WERI-Rb-1 (cell line): ENCODE results near the gene GUCY1B1.

Experiments used
- DNase-seq: peaks from one replicate; pipeline ENCODE4 v3.0.0-alpha.2; 2020
- H3K27ac ChIP-seq: fragments of 250-450 bp; sonication (Bioruptor Pico); 2 replicates; pipeline ENCODE4 v1.5.1; 2020; ENCODE audit warnings: mild to moderate bottlenecking, moderate library complexity
- H3K27me3 ChIP-seq: fragments of 250-450 bp; sonication (Bioruptor Pico); 2 replicates; pipeline ENCODE4 v1.5.1; 2021; ENCODE audit warnings: mild to moderate bottlenecking, low read depth, moderate library complexity; ENCODE audit not compliant: insufficient read depth, severe bottlenecking
- H3K36me3 ChIP-seq: fragments of 250-450 bp; sonication (Bioruptor Pico); 2 replicates; pipeline ENCODE4 v1.5.1; 2020; ENCODE audit warnings: mild to moderate bottlenecking, moderate library complexity
- H3K4me3 ChIP-seq: 2 replicates; pipeline ENCODE4 v1.5.1; 2011; ENCODE audit warnings: low read depth, mild to moderate bottlenecking, control low read depth, low read length
- H3K9me3 ChIP-seq: fragments of 250-450 bp; sonication (Bioruptor Pico); 2 replicates; pipeline ENCODE4 v1.5.1; 2021; ENCODE audit warnings: mild to moderate bottlenecking, moderate library complexity; ENCODE audit not compliant: severe bottlenecking
- TF ChIP-seq, protein P1 (sequence below): IDR thresholded peaks from 2 replicates; pipeline ENCODE4 v1.5.1; 2011; ENCODE audit warnings: low read depth, mild to moderate bottlenecking, control low read depth, inconsistent platforms, low read length

GUCY1B1 gene

DNA sequence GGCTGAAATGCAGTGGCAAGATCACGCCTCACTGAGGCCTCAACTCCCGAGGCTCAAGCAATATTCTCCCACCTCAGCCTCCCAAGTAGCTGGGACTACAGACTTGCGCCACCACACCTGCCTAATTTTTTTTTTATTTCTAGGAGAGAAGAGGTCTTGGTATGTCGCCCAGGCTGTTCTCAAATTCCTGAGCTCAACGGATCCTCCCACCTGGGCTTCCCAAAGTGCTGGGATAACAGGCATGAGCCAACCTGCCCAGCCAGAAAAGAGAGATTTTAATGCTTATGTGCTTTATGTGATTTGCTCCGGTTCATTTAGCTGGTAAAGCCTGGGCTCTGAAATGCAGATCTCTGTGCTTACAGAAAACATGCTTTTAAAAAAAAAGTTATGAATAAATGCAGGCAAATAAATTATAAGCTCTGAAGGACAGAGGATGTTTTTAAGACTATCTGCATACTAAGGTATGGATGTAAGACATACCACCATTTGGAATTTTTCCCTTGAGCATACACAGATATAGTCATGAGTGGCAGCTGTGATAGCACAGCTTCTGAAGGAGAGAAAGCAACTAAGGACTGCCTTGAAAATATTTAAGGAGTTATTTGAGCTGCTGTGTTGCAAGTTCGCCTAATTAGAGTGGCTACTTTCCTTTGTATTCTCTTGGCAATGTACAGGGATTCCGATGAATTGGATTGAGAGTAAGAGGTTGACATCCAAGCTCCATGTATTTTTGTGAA, 13.8 kb downstream of the GUCY1B1 start:
- TF ChIP-seq, protein P1, sequence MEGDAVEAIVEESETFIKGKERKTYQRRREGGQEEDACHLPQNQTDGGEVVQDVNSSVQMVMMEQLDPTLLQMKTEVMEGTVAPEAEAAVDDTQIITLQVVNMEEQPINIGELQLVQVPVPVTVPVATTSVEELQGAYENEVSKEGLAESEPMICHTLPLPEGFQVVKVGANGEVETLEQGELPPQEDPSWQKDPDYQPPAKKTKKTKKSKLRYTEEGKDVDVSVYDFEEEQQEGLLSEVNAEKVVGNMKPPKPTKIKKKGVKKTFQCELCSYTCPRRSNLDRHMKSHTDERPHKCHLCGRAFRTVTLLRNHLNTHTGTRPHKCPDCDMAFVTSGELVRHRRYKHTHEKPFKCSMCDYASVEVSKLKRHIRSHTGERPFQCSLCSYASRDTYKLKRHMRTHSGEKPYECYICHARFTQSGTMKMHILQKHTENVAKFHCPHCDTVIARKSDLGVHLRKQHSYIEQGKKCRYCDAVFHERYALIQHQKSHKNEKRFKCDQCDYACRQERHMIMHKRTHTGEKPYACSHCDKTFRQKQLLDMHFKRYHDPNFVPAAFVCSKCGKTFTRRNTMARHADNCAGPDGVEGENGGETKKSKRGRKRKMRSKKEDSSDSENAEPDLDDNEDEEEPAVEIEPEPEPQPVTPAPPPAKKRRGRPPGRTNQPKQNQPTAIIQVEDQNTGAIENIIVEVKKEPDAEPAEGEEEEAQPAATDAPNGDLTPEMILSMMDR, result no peak
- Histone ChIP-seq H3K4me3 (no peak overlapping the region), H3K27ac (no peak overlapping the region), H3K9me3 (no peaks in the 10 kb centered on the region), H3K36me3 (no peaks in the 10 kb centered on the region), H3K27me3 (no peaks in the 10 kb centered on the region)
- DNase-seq, result no peak

DNA sequence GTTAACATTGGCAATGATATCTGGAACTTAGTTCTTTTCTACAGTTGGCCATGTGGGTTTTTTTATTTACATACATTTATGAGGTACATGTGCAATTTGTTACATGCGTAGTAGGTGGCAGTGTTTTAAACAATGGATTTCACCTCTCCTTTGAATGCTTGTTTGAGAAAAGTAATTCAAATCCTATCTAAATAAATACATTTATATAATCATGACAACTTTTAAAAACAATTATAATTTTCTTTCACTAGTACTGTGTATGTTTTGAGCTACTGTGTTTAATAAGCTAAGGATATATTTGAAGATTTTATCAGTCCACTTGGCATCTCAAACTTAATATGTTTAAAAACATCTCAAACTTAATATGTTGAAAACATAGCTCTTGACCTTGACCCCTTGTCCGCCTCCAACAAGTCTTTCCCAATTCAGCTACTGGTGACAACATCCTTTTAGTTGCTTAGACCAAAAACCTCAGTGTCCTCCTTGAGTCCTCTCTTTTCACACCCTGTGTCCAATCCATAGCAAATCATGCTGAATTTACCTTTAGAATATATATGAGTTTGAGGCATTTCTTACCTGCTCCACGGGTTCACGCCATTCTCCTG, 14.5 kb downstream of the GUCY1B1 start:
- Histone ChIP-seq H3K27ac (no peak overlapping the region), H3K36me3 (no peaks in the 10 kb centered on the region), H3K9me3 (no peaks in the 10 kb centered on the region), H3K4me3 (no peak overlapping the region), H3K27me3 (no peaks in the 10 kb centered on the region)
- TF ChIP-seq, protein P1, result no peak
- no peak for DNase-seq

DNA sequence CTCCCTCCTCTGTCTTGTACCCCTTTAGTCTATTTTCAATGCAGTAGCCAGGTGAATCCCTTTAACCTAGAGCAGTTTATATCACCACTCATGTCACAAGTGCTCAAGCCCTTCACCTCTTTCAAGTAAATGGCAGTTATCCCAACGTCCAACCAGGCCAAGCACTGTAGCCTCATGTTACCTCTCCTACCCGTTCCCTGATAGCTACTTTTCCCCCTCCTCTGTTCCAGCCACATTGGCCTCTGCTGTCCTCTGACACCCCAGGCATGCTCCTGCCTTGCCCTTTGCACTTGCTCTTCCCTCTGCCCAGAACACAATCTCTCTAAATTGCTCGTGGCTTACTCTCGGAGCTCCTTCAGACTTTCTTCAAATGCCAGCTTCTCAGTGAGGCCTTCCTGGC, 15.2 kb downstream of the GUCY1B1 start:
- Histone ChIP-seq H3K36me3 (no peaks in the 10 kb centered on the region), H3K4me3 (no peak overlapping the region), H3K9me3 (no peaks in the 10 kb centered on the region), H3K27me3 (no peaks in the 10 kb centered on the region), H3K27ac (no peak overlapping the region)
- DNase-seq, result no peak
- TF ChIP-seq, protein P1, result no peak

DNA sequence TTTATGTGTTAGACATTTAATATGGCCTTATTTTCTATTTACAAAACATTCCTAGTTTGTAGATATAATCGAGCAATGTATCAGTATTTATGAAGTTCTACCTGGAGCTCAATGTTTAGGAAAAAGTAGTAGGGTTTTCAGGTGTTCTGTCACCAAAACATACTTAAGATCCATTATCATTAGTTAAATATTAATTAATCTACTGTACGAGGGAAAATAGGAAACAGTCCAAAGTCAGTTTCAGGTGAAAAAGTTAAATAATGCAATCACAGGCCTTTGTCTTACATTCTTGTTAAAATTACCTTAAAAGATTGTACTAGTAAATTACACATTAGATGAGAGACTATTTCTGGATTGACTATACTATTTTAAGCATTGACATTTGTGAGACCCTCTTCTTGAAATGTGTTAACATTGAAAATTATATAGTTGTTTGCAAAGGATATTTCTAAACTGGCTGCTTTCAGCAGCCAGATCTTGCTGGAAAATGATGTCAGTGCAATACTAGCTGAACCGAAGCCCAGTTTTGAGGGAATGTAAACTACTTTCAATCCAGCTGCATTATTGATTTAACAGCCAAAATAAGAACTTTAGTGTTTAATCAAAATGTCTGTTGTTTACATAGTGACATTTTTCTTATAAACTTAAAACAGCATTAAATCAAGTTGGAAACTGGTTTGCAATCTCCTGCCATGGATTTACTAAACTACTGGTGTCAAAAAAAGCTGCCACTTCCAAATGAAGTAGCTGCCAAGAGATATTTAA, 19.3 kb downstream of the GUCY1B1 start:
- no peaks in the 10 kb centered on the region for H3K27me3 ChIP-seq
- DNase-seq, result no peak
- H3K27ac ChIP-seq, result no peak overlapping the region
- no peaks in the 10 kb centered on the region for H3K9me3 ChIP-seq
- no peak overlapping the region for H3K4me3 ChIP-seq
- TF ChIP-seq, protein P1, result no peak
- H3K36me3 ChIP-seq, result no peaks in the 10 kb centered on the region

DNA sequence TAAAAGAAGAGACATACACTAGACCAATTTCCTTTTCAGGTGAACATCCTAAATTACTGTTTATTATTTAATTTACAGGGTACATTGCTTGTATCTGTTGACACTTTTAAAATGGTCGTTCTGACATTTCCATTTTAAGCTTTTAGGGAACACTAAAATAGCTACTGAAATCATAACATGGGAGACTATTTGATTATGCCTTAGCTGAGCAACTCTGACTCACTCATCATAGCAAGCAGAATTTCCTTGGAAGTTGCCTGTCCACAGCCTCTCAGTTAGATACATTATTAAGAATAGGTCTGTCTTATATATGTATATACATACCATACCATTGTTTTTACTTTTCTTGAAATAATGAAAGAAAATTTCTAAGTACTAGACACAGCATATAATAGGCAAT, 22.0 kb downstream of the GUCY1B1 start:
- Histone ChIP-seq H3K4me3 (no peak overlapping the region), H3K27me3 (no peaks in the 10 kb centered on the region), H3K9me3 (no peaks in the 10 kb centered on the region), H3K36me3 (no peaks in the 10 kb centered on the region), H3K27ac (no peak overlapping the region)
- TF ChIP-seq, protein P1, result no peak
- no peak for DNase-seq
